BLaER1 treated with 17β-estradiol and CSF1 and Interleukin-3, amounts not matched to agents 10 nM and 100 nM (cell line): ENCODE results near the gene PRRT1B.
A peak's percentile ranks its signal among the peaks of the same experiment; 100 is the strongest.

Experiments used
- H3K27ac ChIP-seq, 11 experiments: shearing (Covaris generic); formaldehyde crosslinking; 2 replicates each; pipeline ENCODE4 v1.8.1; 2022
- H3K27me3 ChIP-seq, 11 experiments: shearing (Covaris generic); formaldehyde crosslinking; 2 replicates each; pipeline ENCODE4 v1.8.1; 2022
- H3K36me3 ChIP-seq, 11 experiments: shearing (Covaris generic); formaldehyde crosslinking; 2 replicates each; pipeline ENCODE4 v1.8.1; 2022
- H3K4me1 ChIP-seq, 10 experiments: shearing (Covaris generic); formaldehyde crosslinking; 2 replicates each; pipeline ENCODE4 v1.8.1; 2022
- H3K4me2 ChIP-seq, 11 experiments: shearing (Covaris generic); formaldehyde crosslinking; 2 replicates each; pipeline ENCODE4 v1.8.1; 2022
- H3K4me3 ChIP-seq, 10 experiments: shearing (Covaris generic); formaldehyde crosslinking; 2 replicates each; pipeline ENCODE4 v1.8.1; 2022
- H3K9ac ChIP-seq, 11 experiments: shearing (Covaris generic); formaldehyde crosslinking; 2 replicates each; pipeline ENCODE4 v1.8.1; 2022
- H3K9me3 ChIP-seq, 11 experiments: shearing (Covaris generic); formaldehyde crosslinking; replicated peaks in 1 of 11; 2 replicates each; pipeline ENCODE4 v1.8.1; 2022
- H4K20me1 ChIP-seq, 11 experiments: shearing (Covaris generic); formaldehyde crosslinking; 2 replicates each; pipeline ENCODE4 v1.8.1; 2022
- Cebpa-rat ChIP-seq, 11 experiments: shearing (Covaris generic); IDR thresholded peaks; 2 replicates each; pipeline ENCODE4 v1.8.1; 2022

Gene PRRT1B

GRCh38 chr9:131584858-131585257, 39.5 kb downstream of the PRRT1B start:
- Histone ChIP-seq H3K4me1 (peaks cover 70 to 92% (median 75%) of the 10 kb centered on the region in 10 experiments), H3K36me3 (peaks cover 79 to 83% (median 81%) of the 10 kb centered on the region in 11 experiments), H3K4me3 (peak overlapping the region in 4 of 10 experiments; percentile 1 to 39 (median 13); a peak in 3 of 20 replicates), H3K27ac (peak overlapping the region; percentile 7 to 82 (median 70); a peak in 18 of 22 replicates), H3K9me3 (no peaks in the 10 kb centered on the region), H4K20me1 (peaks cover 6 to 77% (median 40%) of the 10 kb centered on the region in 11 experiments; a peak in 18 of 22 replicates), H3K27me3 (no peaks in the 10 kb centered on the region), H3K9ac (peak overlapping the region; percentile 29 to 73 (median 61); a peak in 19 of 22 replicates), H3K4me2 (peak overlapping the region; percentile 64 to 94 (median 77))
- no peak for TF ChIP-seq Cebpa-rat (IDR thresholded peaks at IDR 0.05)

- no peaks in the 10 kb centered on the region for H3K9me3 ChIP-seq
- peaks cover 76 to 83% (median 80%) of the 10 kb centered on the region in 11 experiments for H3K36me3 ChIP-seq
- no peak; a peak in 1 of 22 replicates for TF ChIP-seq Cebpa-rat (IDR thresholded peaks at IDR 0.05)
- H4K20me1 ChIP-seq = peaks cover 1 to 77% (median 40%) of the 10 kb centered on the region in 11 experiments; a peak in 16 of 22 replicates
- H3K27me3 ChIP-seq = no peaks in the 10 kb centered on the region
- peaks cover 70 to 92% (median 75%) of the 10 kb centered on the region in 10 experiments for H3K4me1 ChIP-seq
- peak overlapping the region; percentile 64 to 94 (median 77) for H3K4me2 ChIP-seq
- peak overlapping the region; percentile 29 to 73 (median 61); a peak in 19 of 22 replicates for H3K9ac ChIP-seq
- H3K27ac ChIP-seq = peak overlapping the region; percentile 26 to 82 (median 71); a peak in 20 of 22 replicates
- H3K4me3 ChIP-seq = peak overlapping the region in 4 of 10 experiments; percentile 5 to 39 (median 15); a peak in 2 of 20 replicates
These were observed 40.1 kb downstream of the PRRT1B start for GRCh38 chr9:131585375-131585774.

GRCh38 chr9:131587331-131587730, 42.0 kb downstream of the PRRT1B start:
- peaks cover 57 to 68% (median 60%) of the 10 kb centered on the region in 11 experiments for H3K36me3 ChIP-seq
- peaks cover 4 to 77% (median 41%) of the 10 kb centered on the region in 11 experiments; a peak in 17 of 22 replicates for H4K20me1 ChIP-seq
- no peaks in the 10 kb centered on the region for H3K27me3 ChIP-seq
- peak overlapping the region in 3 of 11 experiments; percentile 18 to 48 (median 19); a peak in 2 of 22 replicates for H3K9ac ChIP-seq
- peaks cover 76 to 92% (median 84%) of the 10 kb centered on the region in 10 experiments for H3K4me1 ChIP-seq
- no peak overlapping the region for H3K4me3 ChIP-seq
- H3K9me3 ChIP-seq = no peaks in the 10 kb centered on the region
- peak overlapping the region in 4 of 11 experiments; percentile 15 to 61 (median 24); a peak in 5 of 22 replicates for H3K4me2 ChIP-seq
- no peak for TF ChIP-seq Cebpa-rat (IDR thresholded peaks at IDR 0.05)
- H3K27ac ChIP-seq = peak overlapping the region in 4 of 11 experiments; percentile 9 to 43 (median 22); a peak in 3 of 22 replicates

- Histone ChIP-seq H3K4me1 (peaks cover 76 to 92% (median 87%) of the 10 kb centered on the region in 10 experiments), H3K4me2 (peak overlapping the region in 2 of 11 experiments; percentile 15 to 61; a peak in 3 of 22 replicates), H3K36me3 (peaks cover 51 to 64% (median 54%) of the 10 kb centered on the region in 11 experiments), H3K9ac (peak overlapping the region in 4 of 11 experiments; percentile 4 to 48 (median 28); a peak in 3 of 22 replicates), H3K27ac (0 out of 22 replicates have a peak overlapping the region, but pooled peaks of 4 of the 11 experiments have one; percentile 1 to 14 (median 8)), H3K9me3 (no peaks in the 10 kb centered on the region), H3K4me3 (no peak overlapping the region), H4K20me1 (peaks cover 4 to 77% (median 40%) of the 10 kb centered on the region in 11 experiments; a peak in 17 of 22 replicates), H3K27me3 (no peaks in the 10 kb centered on the region)
- no peak for TF ChIP-seq Cebpa-rat (IDR thresholded peaks at IDR 0.05)
These were observed 42.6 kb downstream of the PRRT1B start for GRCh38 chr9:131587906-131588305.

- no peak for TF ChIP-seq Cebpa-rat (IDR thresholded peaks at IDR 0.05)
These were observed 43.1 kb downstream of the PRRT1B start for GRCh38 chr9:131588396-131588795.

GRCh38 chr9:131589124-131589711, 43.9 kb downstream of the PRRT1B start:
- Histone ChIP-seq H3K4me2 (peak overlapping the region in 8 of 11 experiments; percentile 82 to 94 (median 88); a peak in 9 of 22 replicates), H3K9ac (0 out of 22 replicates have a peak overlapping the region, but pooled peaks of 1 of the 11 experiments have one; percentile 48), H3K36me3 (peaks cover 42 to 64% (median 49%) of the 10 kb centered on the region in 11 experiments), H3K9me3 (no peaks in the 10 kb centered on the region), H3K27ac (peak overlapping the region in 3 of 11 experiments; percentile 1 to 69 (median 63); a peak in 2 of 22 replicates), H3K4me1 (peaks cover 78 to 93% (median 88%) of the 10 kb centered on the region in 10 experiments), H4K20me1 (peaks cover 4 to 83% (median 47%) of the 10 kb centered on the region in 11 experiments; a peak in 17 of 22 replicates), H3K27me3 (no peaks in the 10 kb centered on the region), H3K4me3 (no peak overlapping the region)
- TF ChIP-seq Cebpa-rat (IDR thresholded peaks at IDR 0.05) = no peak

More at GRCh38 chr9:131588396-131588795, 43.1 kb downstream of the PRRT1B start:
- peak overlapping the region in 1 of 11 experiments; percentile 5; a peak in 1 of 22 replicates for H3K4me2 ChIP-seq
- H3K27me3 ChIP-seq = no peaks in the 10 kb centered on the region
- no peaks in the 10 kb centered on the region for H3K9me3 ChIP-seq
- H3K36me3 ChIP-seq = peaks cover 46 to 64% (median 50%) of the 10 kb centered on the region in 11 experiments
- peaks cover 4 to 78% (median 42%) of the 10 kb centered on the region in 11 experiments; a peak in 17 of 22 replicates for H4K20me1 ChIP-seq
- H3K27ac ChIP-seq = 0 out of 22 replicates have a peak overlapping the region, but pooled peaks of 3 of the 11 experiments have one; percentile 1 to 9 (median 7)
- no peak overlapping the region for H3K4me3 ChIP-seq
- H3K4me1 ChIP-seq = peaks cover 77 to 93% (median 88%) of the 10 kb centered on the region in 10 experiments
- H3K9ac ChIP-seq = peak overlapping the region in 4 of 11 experiments; percentile 4 to 48 (median 18); a peak in 2 of 22 replicates

- H3K27me3 ChIP-seq = no peaks in the 10 kb centered on the region
- peak overlapping the region; percentile 82 to 94 (median 87) for H3K4me2 ChIP-seq
- no peak for TF ChIP-seq Cebpa-rat (IDR thresholded peaks at IDR 0.05)
- 0 out of 20 replicates have a peak overlapping the region, but pooled peaks of 1 of the 10 experiments have one; percentile 45 for H3K4me3 ChIP-seq
- H3K36me3 ChIP-seq = peaks cover 42 to 64% (median 49%) of the 10 kb centered on the region in 11 experiments
- H3K9me3 ChIP-seq = no peaks in the 10 kb centered on the region
- H3K4me1 ChIP-seq = peaks cover 78 to 93% (median 88%) of the 10 kb centered on the region in 10 experiments
- peak overlapping the region in 7 of 11 experiments; percentile 41 to 69 (median 63); a peak in 11 of 22 replicates for H3K27ac ChIP-seq
- H3K9ac ChIP-seq = peak overlapping the region in 10 of 11 experiments; percentile 22 to 65 (median 49); a peak in 14 of 22 replicates
- peaks cover 4 to 83% (median 53%) of the 10 kb centered on the region in 11 experiments; a peak in 17 of 22 replicates for H4K20me1 ChIP-seq
These were observed 44.7 kb downstream of the PRRT1B start for GRCh38 chr9:131589993-131590392.

GRCh38 chr9:131590449-131590848, 45.1 kb downstream of the PRRT1B start:
- H4K20me1 ChIP-seq = peaks cover 4 to 83% (median 52%) of the 10 kb centered on the region in 11 experiments; a peak in 17 of 22 replicates
- H3K4me2 ChIP-seq = peak overlapping the region; percentile 82 to 94 (median 87)
- peak overlapping the region in 2 of 10 experiments; percentile 23 to 45; a peak in 3 of 20 replicates for H3K4me3 ChIP-seq
- peaks cover 43 to 67% (median 51%) of the 10 kb centered on the region in 11 experiments for H3K36me3 ChIP-seq
- H3K27me3 ChIP-seq = no peaks in the 10 kb centered on the region
- H3K27ac ChIP-seq = peak overlapping the region in 10 of 11 experiments; percentile 27 to 69 (median 58); a peak in 19 of 22 replicates
- no peaks in the 10 kb centered on the region for H3K9me3 ChIP-seq
- peaks cover 78 to 93% (median 88%) of the 10 kb centered on the region in 10 experiments for H3K4me1 ChIP-seq
- TF ChIP-seq Cebpa-rat (IDR thresholded peaks at IDR 0.05) = no peak
- peak overlapping the region; percentile 22 to 65 (median 47); a peak in 19 of 22 replicates for H3K9ac ChIP-seq
